Activated T-cell treated with anti-CD3 and anti-CD28 coated beads, Interleukin-2, amount 50 U/mL, for 4 hours (primary cell): ENCODE data around the gene PSPN. TPM values are rescaled to one million over a fixed set of nuclear protein-coding genes. Genes with fewer than 3 reads are reported as not detected.
A peak's percentile ranks its signal among the peaks of the same experiment; 100 is the strongest.

Experiments
- ATAC-seq, 2 donors: fragments of 200-7000 bp; cut with Tn5 transposase; one replicate each; pipeline ENCODE4 v1.10.0; 2021
- DNase-seq: peaks from one replicate; pipeline ENCODE4 v3.0.0-alpha.2; 2020
- H3K27me3 Mint-ChIP-seq: one replicate; pipeline ENCODE4 v1.8.0; 2021; ENCODE audit warnings: low read depth, mixed read lengths
- H3K36me3 Mint-ChIP-seq: one replicate; pipeline ENCODE4 v1.8.0; 2022; ENCODE audit warnings: mixed read lengths; ENCODE audit not compliant: insufficient read depth
- H3K4me1 Mint-ChIP-seq: one replicate; pipeline ENCODE4 v1.8.0; 2021; ENCODE audit warnings: low read depth, mixed read lengths
- H3K4me3 Mint-ChIP-seq: one replicate; pipeline ENCODE4 v1.8.0; 2021; ENCODE audit warnings: mild to moderate bottlenecking, moderate library complexity, mixed read lengths
- H3K9me3 Mint-ChIP-seq: one replicate; pipeline ENCODE4 v1.8.0; 2021; ENCODE audit warnings: mixed read lengths
- total RNA-seq, 3 donors: library from RNA; stranded (reverse); gene quantifications; one replicate each; pipeline ENCODE4 v1.2.1, GENCODE V29; 2021

PSPN gene, protein sequence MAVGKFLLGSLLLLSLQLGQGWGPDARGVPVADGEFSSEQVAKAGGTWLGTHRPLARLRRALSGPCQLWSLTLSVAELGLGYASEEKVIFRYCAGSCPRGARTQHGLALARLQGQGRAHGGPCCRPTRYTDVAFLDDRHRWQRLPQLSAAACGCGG
- total RNA-seq: 1 to 10 TPM; 1.4 to 1.9 (median 1.4) TPM

GRCh38 chr19:6375411-6376010 lies at the start of gene PSPN:
Gene PSPN (minus strand): TSS chr19:6375933. CDS start chr19:6375849, 84 bp downstream.
- DNase-seq (no peak), ATAC-seq (no peak)
- no peaks in the 10 kb centered on the region for H3K9me3 Mint-ChIP-seq
- peaks cover 8% of the 10 kb centered on the region for H3K4me1 Mint-ChIP-seq
- H3K4me3 Mint-ChIP-seq: no peak within 1 kb of the TSS
- H3K27me3 Mint-ChIP-seq: no peaks in the 10 kb centered on the region
- peaks cover 10% of the 10 kb centered on the region for H3K36me3 Mint-ChIP-seq

- DNase-seq (peak; percentile 98), ATAC-seq (peak; percentile 87 to 88)
- Mint-ChIP-seq H3K36me3 (peaks cover 15% of the 10 kb centered on the region), H3K9me3 (no peaks in the 10 kb centered on the region), H3K4me1 (peaks cover 35% of the 10 kb centered on the region), H3K4me3 (peak overlapping the region; percentile 80), H3K27me3 (no peaks in the 10 kb centered on the region)
These were observed 49.4 kb upstream of the PSPN start for GRCh38 chr19:6424939-6425731.

DNA sequence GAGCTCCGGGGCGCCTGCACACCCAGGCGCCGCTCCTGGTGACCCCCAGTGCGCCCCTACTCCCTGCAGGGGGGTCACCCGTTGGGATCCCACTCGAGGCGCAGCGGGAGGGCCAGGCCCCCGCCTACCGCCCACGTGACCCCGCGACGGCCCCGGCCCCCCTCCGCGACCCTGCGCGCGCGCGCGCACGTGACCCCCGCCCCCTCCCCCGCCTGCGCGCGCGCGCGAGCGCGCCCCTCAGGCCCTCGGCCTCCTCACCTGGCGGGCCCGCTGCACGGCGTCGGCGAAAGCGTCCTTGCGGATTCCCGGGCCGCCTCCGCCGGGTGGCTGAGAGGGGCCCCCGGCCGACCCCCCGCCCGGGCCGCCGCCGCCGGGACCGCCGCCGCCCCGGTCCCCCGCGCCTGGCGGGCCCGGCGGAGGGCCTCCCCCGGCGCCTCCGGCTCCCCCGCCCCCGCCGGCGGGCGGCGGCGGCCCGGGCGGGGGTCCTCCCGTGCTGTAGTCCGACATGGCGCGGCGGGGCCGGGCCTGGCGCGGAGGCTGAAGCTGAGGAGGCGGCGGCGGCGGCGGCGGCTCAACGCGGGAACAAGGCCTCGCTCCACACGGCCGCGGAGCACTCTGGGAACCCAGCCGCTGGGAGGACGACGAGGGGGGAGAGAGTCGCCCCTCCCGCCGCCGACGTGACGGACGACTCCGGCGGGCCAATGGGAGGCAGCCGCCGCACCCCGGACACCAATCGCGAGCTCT lies 48.6 kb upstream of the PSPN start, which contains the start of gene KHSRP:
TSS of gene KHSRP (minus strand) at position 617 of the 744 bp plus-strand sequence. CDS start at position 507, 110 bp downstream.
- ATAC-seq: no peak
- H3K9me3 Mint-ChIP-seq: no peaks in the 10 kb centered on the region
- H3K36me3 Mint-ChIP-seq: peaks cover 20% of the 10 kb centered on the region
- H3K27me3 Mint-ChIP-seq: no peaks in the 10 kb centered on the region
- peak; percentile 48 for DNase-seq
- peaks cover 33% of the 10 kb centered on the region for H3K4me1 Mint-ChIP-seq
- peak within 1 kb of the TSS; percentile 94 for H3K4me3 Mint-ChIP-seq

GRCh38 chr19:6423499-6424194 lies 47.9 kb upstream of the PSPN start:
- Mint-ChIP-seq H3K27me3 (no peaks in the 10 kb centered on the region), H3K9me3 (no peaks in the 10 kb centered on the region), H3K4me1 (peaks cover 33% of the 10 kb centered on the region), H3K4me3 (peak overlapping the region; percentile 94), H3K36me3 (peaks cover 22% of the 10 kb centered on the region)
- no peak for ATAC-seq
- no peak for DNase-seq

- H3K9me3 Mint-ChIP-seq: no peaks in the 10 kb centered on the region
- peaks cover 33% of the 10 kb centered on the region for H3K4me1 Mint-ChIP-seq
- peak overlapping the region; percentile 94 for H3K4me3 Mint-ChIP-seq
- H3K27me3 Mint-ChIP-seq: no peaks in the 10 kb centered on the region
- DNase-seq (no peak), ATAC-seq (no peak)
- H3K36me3 Mint-ChIP-seq: peaks cover 25% of the 10 kb centered on the region
These were observed 45.6 kb upstream of the PSPN start for GRCh38 chr19:6421075-6422014.

GRCh38 chr19:6418562-6418932 lies 42.8 kb upstream of the PSPN start:
- H3K4me3 Mint-ChIP-seq: no peak overlapping the region
- H3K9me3 Mint-ChIP-seq: no peaks in the 10 kb centered on the region
- no peak for DNase-seq
- H3K36me3 Mint-ChIP-seq: peaks cover 31% of the 10 kb centered on the region
- ATAC-seq: no peak
- peaks cover 24% of the 10 kb centered on the region for H3K4me1 Mint-ChIP-seq
- H3K27me3 Mint-ChIP-seq: no peaks in the 10 kb centered on the region

- no peak overlapping the region for H3K4me3 Mint-ChIP-seq
- no peak for DNase-seq
- no peak for ATAC-seq
- no peaks in the 10 kb centered on the region for H3K27me3 Mint-ChIP-seq
- H3K4me1 Mint-ChIP-seq: peaks cover 19% of the 10 kb centered on the region
- H3K9me3 Mint-ChIP-seq: no peaks in the 10 kb centered on the region
- H3K36me3 Mint-ChIP-seq: peaks cover 31% of the 10 kb centered on the region
These were observed 42.2 kb upstream of the PSPN start for GRCh38 chr19:6417713-6418561.

- no peak for DNase-seq
- ATAC-seq: no peak
- no peak overlapping the region for H3K4me3 Mint-ChIP-seq
- peaks cover 25% of the 10 kb centered on the region for H3K36me3 Mint-ChIP-seq
- H3K4me1 Mint-ChIP-seq: peaks cover 8% of the 10 kb centered on the region
- no peaks in the 10 kb centered on the region for H3K27me3 Mint-ChIP-seq
- no peaks in the 10 kb centered on the region for H3K9me3 Mint-ChIP-seq
These were observed 41.1 kb upstream of the PSPN start for GRCh38 chr19:6416658-6417405.

DNA sequence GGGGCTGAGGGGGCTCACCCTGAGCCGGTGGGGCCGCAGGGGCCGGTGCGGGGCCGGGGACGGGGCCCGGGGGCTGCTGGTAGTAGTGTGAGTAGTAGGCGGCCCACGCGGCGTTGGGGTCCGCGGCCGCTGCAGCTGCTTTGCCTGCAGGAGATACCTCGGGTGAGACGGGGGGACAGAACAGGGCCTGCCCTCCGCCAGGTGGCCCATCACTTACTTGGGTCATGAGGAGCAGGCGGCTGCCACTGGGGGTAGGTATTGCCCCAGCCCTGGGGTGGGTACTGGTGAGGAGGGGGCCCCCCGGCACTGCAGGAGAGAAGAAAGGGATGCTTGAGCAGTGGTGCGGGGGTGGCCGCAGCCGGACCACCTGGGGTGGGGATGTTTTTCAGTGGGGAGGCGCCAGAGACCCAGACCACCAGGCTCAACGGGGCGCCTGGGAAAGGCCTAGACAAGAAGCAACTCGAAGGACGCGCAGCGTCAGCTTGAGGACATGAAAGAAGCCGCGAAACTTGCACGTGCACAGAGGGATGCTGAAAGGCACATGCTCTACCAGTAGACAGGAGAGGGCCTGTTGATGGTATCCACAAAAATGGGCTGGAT lies 40.0 kb upstream of the PSPN start:
- Mint-ChIP-seq H3K36me3 (peaks cover 21% of the 10 kb centered on the region), H3K4me3 (no peak overlapping the region), H3K9me3 (no peaks in the 10 kb centered on the region), H3K4me1 (peaks cover under 1% of the 10 kb centered on the region), H3K27me3 (no peaks in the 10 kb centered on the region)
- DNase-seq (no peak), ATAC-seq (no peak)

DNA sequence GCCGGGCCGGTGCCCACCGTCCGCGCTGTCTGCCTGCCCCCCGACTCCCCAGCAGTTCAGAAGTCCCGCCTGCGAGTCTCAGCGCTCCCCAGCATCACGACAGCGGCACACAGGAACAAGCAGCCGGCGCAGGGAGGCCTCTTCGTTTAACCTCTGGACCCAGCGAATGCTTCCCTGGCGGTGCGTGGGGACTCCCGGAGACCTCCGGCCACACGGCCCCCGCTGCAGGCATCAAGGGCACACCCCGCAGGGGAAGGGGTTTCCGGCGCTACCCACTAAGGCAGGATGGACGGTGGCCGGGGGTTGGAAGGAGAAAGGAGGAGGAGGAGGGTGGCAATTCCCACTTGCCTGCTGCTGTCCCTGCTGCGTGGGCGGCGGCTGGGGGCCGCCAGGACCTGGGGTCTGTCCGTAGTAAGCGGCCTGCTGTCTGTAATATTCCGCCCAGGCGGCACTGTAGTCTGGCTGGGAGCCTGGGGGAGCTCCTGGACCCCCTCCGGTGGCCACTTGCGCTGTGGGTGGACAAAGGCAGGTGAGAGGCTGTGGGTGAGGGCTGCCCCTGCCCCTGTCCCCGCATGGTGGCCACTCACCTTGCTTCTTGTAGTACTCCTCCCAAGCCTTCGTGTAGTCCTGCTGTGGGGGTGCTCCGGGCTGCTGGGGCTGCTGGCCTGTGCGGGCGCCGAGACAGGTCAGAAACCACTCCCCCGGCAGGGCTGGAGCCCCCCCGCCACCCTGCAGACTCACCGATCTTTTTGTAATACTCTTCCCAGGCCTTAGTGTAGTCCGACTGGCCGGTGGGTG lies 39.3 kb upstream of the PSPN start:
- ATAC-seq: no peak

More for the DNA sequence above, 39.3 kb upstream of the PSPN start:
- H3K9me3 Mint-ChIP-seq: no peaks in the 10 kb centered on the region
- peaks cover 16% of the 10 kb centered on the region for H3K36me3 Mint-ChIP-seq
- no peak overlapping the region for H3K4me3 Mint-ChIP-seq
- H3K27me3 Mint-ChIP-seq: no peaks in the 10 kb centered on the region
- DNase-seq: no peak
- no peaks in the 10 kb centered on the region for H3K4me1 Mint-ChIP-seq
